Stimulated activated CD4-positive, alpha-beta T cell treated with anti-CD3 and anti-CD28 coated beads, Interleukin-15, amount 100 ng/mL, for 24 hours (primary cell): Measurements from ENCODE around the gene MICALL2.

Experiments used
- DNase-seq: peaks from one replicate; pipeline ENCODE4 v3.0.0-alpha.2; 2020

The MICALL2 gene

DNA sequence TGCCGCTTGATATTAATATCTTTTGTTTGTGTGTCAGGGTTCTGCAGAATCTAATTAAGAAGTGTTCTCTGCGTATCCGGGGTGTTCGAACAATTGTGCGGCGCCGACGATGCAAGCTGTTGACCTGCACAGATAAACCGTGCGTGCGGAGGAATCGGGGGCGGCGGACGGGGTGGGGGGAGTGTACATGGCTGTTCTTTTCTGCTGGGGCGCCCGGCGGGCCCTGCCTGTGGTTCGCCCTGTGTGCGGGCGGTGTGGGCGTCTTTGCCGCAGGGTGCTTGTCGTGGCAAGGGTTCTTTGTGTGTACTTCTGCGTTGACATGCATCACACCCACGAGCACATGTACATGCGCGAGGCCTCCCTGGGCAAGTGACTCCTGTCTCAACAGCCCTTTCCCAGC is 47.9 kb downstream of the MICALL2 start:
- DNase-seq = no peak

DNA sequence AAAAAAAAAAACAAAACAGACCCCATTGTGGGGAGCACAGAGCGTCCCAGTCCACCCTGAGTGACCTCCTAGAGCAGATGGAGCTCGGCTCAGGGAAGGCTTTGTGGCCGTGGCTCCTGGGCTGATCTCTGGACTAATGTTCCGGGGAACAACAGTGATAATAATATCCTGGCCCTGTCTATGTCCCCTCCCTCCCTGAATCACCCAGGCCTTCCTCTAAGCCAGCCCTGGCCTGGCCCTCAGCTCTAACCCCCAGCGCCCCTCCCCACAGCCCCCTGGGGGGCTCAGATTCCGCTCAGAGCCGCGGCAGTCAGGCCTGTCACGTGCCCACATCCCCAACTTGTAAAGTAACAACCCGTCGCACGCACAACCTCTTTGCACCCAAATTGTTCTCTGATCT is 48.3 kb downstream of the MICALL2 start:
- DNase-seq = no peak

DNA sequence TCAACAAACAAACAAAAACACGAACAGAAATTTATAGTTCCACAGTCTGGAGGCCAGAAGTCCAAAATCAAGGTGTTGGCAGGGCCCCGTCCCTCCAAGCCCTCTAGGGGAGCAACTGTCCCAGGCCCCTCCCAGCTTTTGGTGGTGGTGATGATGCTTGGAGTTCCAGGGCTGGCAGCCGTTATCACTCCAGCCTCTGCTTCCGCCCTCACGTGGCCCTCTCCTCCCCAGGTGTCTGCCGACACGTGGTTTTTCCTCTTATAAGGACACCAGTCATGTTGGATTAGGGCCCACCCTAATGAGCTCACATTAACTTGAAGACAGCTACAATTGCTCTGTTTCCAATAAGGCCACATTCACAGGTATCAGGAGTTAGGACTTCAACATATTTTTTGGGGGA is 49.7 kb downstream of the MICALL2 start:
- no peak for DNase-seq

DNA sequence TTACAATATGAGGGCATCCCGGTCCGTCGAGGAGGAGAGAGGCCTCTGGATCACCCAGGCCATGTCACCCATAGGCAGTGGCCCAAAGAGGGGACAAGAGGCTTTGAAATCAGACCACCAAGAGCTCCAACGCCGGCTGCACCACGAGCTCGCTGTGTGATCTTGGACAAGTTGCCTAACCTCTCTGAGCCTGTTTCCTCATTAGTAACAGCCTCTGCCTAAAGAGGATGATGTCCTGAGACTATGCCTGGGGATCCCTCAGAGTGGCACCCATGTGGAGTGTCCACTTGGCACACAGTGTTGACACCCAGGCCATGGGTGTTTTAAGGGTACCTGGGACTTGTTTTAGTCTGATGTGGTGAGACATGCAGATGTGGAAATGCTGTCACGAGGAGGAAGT is 50.8 kb downstream of the MICALL2 start:
- DNase-seq = no peak

DNA sequence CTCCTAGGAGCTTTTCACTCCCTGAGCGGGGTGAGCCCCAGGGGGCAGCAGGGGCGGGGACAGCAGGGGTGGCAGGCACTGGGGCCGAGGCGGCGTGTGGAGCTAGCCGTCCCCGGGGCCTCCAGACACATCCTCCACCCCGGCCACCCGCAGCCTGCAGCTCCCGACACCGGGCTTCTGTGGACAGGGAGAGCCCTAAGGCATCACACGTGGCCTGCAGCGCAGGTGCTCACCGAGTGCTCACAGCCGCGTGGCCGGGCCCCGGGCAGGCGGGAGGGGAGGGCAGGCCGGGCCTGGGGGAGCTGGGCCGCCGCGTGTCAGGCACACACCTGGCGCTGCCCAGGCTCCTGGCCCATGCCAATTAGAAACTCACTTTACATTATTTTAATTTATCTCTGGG is 51.4 kb downstream of the MICALL2 start:
- DNase-seq = no peak

DNA sequence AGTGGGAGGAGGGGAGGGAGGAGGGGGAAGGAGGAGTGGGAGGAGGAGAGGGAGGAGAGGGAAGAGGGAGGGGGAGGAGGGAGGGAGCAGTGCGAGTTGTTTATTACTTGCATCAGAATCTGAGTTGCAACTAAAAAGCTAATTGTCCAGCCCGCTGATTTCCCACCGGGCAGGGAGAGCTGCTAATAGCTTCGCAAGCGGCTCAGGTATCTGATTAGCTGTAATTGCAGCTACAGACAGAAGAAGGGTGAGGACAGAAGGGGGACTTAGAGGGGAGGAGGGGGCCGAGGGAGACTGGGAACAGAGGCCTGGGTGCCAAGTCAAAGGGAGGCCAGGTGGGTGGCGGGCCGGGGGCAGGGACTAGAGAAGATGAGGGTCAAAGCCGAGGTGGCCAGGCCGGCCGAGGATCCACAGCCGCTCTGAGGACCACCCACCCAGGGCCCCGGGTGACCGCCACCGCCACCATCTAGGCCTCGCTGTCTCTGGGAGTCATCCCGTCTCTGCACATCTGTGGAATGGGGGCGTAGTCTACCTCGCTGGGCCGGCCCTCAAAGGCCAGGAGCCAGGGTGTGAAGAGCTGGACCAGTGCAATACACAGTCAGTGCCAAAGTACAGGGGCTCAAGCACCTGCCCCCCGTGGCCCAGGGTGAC is 54.2 kb downstream of the MICALL2 start:
- DNase-seq = no peak

DNA sequence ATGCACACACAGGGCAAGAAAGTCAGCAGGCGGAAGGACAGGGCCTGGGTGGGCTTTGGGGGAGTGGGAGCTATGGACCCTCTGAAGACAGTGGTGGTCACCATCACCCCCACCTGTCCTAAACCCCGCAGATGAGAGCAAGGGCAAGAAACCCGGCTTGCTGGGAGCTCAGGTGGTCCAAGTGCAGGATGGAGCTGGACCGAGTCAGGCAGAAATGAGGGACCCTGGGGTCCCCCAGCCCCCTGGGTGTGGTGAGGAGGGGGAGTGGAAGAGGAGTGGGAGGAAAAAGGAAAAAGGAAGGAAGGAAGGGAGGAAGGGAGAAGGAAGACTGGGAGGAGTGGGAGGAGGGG is 54.8 kb downstream of the MICALL2 start:
- DNase-seq = no peak

DNA sequence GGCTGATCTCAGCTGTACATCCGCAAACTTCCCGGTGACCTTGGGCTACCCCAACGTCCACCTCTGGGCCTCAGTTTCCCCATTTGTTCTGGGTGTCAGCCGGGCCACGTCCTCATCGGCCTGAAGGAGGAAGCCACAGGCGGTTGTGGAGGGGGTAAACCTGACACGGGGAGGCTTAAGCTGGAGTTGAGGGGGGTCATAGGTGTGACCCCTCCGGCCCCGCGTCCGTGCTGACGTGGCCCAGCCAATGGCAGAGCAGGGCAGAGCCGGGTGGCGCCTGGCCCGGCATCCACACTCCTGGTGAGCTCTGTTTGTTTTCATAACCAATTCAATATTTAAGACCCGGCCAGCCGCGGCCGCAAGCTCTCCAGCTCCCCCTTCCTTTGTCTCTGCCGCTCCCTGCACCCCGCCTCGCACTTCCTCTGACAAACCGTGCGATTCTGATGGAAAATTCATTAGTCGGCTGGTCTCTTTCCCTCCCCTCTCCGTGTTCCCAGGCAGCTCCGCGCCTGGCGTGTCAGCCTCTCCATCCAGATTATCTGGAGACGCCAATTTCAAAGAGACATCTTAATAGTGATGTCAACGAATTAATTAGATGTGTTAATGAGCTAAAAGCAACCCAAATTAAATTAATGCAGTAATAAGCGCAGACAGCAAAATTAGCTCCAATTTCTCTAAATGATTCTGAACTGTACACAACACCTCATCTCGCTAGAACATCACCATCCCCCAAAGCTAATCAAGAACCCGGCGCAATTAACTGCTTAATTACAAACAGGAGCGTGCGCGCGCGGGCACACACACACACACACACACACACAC is 55.4 kb downstream of the MICALL2 start:
- no peak for DNase-seq

DNA sequence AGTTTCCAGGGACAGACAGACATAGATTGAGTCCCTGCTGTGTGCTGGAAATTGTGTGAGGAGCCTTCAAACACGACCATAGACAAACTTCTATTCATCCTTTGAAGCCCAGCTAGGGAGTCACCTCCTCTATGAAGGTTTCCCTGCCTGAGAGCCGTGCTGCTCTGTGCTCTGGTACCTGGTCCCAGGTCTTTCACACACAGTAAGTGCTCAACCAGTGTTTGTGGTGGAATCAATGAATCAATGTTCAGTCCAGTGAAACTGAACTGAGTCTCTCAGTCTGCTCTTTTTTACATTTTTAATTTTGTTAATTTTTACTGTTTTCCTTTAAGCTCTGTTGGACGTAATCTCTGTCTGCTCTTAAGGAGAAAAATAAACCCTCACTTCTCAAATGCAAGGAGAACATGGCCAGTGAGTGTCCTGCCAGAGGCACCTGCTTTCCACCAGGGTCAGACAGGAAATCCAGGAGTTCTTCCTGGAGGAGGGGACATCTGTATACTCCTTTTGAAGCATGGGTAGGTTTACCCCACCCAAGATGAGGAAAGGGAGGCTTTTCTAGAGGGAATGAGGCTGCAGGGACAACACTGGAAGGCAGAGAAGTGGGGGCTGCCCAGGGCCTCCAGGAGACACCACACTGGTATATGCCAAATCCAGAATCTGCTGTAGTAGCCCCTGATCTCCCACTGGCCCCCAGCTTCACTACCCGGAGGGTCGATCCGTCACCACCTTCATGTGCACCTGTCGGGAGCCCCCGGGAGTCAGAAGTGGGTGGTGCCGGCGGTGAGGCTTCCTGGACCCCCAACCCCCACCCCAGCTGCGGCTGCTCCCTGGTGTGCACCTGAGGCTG is 56.3 kb downstream of the MICALL2 start:
- DNase-seq = no peak

DNA sequence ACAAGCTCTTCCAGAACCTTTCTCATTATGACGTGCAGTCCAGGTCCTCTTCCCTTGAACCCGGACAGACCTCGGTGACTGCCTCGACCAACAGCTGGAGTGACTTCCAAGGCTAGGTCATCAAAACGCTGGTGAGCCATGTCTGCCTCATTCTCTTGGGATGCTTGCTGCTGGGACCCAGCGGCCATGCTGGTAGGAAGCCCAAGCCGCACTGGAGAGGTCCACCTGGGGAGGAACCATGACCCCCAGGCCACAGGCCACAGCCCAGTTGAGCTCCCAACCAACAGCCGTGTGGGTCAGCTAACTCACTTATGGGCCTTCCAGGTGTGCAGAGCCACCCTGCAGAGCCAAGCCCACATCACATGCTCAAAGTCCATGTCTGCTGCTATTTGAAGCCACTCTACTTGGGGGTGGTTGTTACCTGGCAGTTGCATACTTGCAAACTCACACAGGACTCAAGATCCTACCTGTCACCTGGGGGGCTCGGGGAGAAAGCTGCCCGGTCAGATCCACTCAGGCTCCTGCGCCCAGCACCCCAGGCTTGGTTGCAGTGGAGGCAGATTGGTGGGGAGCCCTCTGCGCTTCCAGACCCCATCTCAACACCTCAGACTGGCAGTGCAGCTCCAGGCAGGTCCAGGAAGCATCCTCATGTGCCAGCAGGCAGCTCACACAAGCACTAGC is 57.0 kb downstream of the MICALL2 start:
- DNase-seq = no peak

DNA sequence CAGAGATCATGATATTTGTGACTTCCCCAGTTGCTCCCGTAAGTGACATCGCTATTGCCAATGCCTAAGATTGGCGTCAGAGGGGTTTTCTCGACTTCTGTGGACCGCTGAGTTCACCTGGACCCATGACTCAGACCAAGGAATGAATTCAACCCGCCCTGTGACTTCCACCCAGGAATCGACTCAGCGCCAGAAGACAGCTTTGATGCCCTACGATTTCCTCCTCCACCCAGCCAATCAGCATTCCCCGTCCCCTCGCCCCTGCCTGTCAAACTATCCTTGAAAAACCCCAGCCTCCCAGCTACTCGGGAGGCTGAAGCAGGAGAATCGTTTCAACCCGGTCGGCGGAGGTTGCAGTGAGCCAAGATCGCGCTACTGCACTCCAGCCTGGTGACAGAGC is 58.3 kb downstream of the MICALL2 start:
- no peak for DNase-seq

DNA sequence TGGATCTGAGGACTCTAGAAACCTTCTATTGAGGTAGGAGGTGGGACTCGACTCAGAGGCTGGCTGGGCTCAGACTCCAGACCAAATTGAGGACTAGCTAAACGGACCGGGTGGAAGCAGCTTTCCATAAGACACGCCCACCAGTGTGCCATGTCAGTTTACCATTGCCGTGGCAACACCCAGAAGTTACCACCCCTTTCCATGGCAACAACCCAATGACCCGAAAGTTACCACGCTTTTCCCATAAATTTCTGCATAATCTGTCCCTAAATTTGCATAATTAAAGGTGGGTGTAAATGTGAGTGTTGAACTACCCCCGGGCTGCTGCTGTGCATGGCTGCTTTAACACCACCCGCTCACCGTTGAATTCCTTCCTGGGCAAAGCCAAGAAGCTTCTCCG is 58.9 kb downstream of the MICALL2 start:
- DNase-seq = no peak

DNA sequence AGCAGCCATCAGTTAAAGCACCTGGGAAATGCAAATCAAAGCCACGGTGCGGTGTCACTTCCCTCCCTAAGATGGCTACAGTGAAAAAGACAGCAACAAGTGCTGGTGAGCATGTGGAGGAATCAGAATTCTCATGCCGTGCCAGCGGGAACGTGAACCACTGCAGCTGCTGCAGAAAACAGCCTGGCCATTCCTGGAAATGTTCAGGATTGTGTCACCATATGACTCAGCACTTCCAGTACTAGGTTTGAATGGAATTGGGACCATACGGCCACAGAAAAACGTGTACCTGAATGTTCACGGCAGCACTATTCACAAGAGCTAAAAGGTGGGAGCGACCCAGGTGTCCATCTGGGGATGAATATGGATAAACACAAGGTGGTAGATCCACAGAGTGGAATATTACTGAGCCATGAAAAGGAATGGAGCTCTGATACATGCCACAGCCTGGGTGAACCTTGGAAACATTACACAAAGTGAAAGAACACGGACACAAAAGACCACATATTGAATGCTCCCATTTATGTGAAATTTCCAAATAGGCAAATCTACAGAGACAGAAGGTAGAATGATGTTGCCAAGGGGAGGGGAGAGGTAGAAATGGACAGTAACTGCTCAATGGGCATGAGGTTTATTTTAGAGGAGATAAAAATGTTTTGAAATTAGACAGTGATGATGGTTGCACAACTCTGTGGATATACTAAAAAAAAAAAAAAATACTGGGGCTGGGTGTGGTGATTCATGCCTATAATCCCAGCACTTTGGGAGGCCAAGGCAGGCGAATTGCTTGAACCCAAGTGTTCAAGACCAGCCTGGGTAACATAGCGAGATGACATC is 61.6 kb downstream of the MICALL2 start:
- no peak for DNase-seq

DNA sequence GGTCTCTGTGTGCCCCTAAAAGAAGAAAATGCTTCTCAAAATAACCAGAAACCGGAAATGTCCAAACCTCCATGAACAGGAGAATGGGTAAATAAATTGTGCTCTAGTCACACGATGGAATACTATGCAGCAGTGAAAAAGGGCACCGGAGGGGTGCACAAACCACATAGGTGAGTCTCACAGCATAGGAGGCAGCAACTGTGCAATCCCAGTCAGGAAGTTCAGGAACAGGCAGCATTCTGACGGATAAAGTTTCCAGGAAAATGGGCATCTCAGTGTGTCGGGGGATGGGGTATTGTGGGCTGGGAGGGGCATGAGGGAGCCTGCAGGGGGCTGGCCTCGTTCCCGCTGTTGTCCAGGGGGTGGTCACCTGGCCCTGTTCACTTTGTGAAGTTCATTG is 63.1 kb downstream of the MICALL2 start:
- no peak for DNase-seq

DNA sequence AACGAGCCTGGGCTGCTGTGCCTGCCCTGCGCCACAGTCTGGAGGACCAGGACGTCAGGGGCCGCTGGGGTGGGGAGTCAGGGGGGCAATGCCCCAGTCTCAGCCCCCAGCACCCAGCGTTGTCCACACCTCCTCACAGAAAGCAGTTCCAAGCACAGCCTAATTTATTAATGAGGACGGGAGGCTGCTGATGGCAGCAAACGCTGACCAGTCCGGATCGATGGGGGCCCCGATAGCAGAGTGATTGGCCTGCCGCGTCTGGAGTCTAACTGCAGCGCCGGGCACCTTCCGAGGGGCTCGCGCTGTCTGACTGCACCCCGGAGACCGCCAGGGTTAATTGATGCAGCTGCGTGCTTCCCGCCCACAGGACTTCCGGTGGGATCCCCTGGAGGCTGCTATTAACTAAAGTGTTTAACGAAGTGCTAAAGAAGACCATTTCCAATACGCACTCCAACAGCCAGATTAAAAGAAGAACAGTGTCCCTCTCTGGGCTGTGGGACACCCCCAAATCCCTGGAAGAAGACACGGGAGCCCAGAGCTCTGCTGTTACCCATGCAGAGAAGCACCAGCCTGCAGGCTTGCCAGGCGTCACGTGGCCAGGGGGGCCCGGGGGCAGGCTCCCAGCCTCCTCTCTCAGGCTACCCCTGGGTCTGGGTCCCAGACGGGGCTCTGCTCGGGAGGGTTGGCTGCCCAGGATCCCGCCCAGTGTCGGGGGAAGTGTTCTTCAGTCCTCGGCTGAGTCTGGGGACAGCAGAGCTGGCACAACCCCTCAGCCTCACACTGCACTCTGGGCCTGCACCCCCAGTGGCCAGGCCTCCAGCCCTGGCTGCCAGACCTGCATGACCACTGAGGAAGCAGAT is 63.8 kb downstream of the MICALL2 start:
- DNase-seq = no peak

DNA sequence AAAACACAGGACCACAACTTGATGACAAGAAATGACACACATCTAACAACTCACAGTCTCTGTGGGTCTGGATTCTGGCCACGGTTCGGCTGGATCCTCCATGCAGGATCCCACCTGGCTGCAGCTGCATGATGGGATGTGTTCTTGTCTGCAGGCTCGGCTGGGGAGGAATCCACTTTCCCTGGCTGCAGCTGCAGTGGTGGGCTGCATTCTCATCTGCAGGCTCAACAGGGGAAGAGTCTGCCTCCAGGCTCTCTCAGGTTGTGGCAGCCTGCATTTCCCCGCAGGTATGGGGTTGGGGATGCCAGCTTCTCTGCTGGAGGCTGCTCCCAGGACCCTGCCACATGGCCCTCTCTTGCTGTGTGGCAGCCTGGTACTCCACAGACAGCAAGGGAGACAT is 64.9 kb downstream of the MICALL2 start:
- DNase-seq = no peak

DNA sequence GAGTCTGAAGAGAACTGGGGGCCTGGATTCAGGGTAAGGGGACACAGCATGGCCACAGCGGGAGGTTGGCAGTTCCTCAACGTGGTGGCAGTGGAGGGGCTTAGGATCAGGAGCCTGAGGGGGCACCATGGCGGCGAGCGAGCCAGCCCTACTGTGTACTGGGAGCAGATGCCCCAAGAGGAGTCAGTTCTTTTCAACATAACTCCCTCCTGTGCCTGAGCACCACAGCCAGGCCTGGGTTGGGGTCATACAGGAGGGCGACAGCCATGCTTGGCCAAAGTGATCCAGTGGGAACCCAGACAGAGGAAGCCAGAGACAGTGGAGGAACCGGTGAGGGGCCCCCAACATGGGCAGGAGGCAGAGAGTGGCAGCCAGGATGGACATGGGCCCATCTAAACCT is 65.8 kb downstream of the MICALL2 start:
- DNase-seq = no peak

DNA sequence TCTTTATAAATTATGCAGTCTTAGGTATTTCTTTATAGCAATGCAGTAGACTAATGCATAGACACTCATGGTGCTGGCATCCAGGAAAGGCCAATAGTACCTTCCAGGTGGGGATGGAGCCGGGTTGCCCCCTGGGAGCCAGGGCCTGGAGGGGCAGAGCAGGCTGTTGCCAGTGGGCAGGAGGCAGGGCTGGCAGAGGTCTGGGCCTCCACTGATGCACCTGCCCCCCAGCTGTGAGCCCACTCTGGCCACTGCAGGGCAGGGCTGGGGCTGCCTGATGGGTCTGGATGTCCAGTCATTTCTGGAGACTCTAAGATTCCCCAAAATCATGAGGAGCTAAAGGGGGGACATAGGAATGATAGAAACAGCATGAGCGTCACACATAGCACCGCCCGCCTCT is 66.7 kb downstream of the MICALL2 start:
- DNase-seq = no peak

DNA sequence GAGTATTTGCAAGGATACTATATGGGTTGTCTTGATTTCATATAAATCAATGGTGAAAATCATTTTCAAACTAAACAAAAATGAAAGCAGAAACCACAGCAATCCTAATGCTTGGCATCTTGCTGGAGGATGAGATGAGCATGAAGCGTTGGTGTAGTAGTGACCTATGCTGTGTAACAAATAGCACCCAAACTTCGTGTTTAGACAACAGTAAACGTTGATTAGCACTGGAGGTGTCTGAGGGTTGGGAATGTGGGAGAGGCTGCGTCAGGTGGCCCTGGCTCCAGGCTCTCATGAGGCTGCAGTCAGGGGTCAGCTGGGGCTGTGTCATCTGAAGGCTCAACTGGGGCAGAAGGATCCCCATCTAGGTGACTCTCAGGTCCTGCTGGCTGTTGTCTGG is 67.8 kb downstream of the MICALL2 start:
- DNase-seq = no peak

DNA sequence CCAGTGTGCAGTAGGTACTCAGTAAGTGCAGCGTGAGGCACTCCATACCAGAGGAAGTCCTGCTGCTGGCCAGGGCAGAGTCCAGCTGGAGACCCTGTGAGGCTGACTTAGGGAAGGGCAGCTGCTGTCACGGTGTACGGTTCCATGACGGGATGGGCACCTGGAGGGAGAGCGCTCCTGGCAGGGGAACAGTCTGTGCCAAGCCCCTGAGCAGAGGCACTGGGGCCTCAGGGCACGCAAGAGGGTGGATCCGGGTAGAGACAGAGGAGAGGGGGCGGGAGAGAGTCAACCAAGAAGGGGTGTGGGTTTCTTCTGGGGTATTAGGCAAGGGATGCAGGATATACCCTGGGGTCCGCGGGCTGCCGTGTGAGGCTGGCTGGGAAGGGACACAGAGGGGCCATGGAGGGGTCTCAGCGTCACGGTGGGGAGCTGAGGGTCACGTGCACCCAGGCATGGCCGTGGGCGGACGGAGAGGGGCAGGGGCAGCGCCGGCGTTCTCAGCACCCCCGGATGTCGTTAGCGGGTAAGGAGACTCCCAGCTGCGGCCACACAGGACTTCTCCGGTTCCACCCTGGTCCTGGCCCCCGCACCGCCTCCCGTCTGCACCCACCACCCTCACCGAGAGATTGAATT is 70.5 kb downstream of the MICALL2 start:
- no peak for DNase-seq
